GM12878 (cell line): Measurements from ENCODE around the gene RNF150. TPM values are rescaled to one million over a fixed set of nuclear protein-coding genes. Genes with fewer than 3 reads are reported as not detected.

Experiments used
- ATAC-seq: fragments of 200-7000 bp; cut with Tn5 transposase; 3 replicates; pipeline ENCODE4 v1.9.1; 2020; ENCODE audit warnings: mild to moderate bottlenecking, moderate library complexity
- BruUV-seq: library from RNA; stranded (reverse); fragments of 400-500 nt; replicated peaks from 2 replicates; lab custom pipeline; 2021; lab: Mats Ljungman, UMichigan
- CTCF ChIA-PET: fragments of 300-600 bp; sonication (Branson Sonifier 250); formaldehyde crosslinking; extraction: SDS; loops from one replicate; lab custom pipeline; 2021; ENCODE audit warnings: inconsistent platforms; lab: Yijun Ruan, JAX
- POLR2A ChIA-PET: fragments of 350-600 bp; formaldehyde crosslinking; extraction: SDS; loops from one replicate; lab custom pipeline; 2021; ENCODE audit warnings: inconsistent platforms; lab: Charles Lee
- RAD21 ChIA-PET: fragments of 300-600 bp; sonication (Branson Sonifier 250); formaldehyde crosslinking; loops from one replicate; lab custom pipeline; 2023; ENCODE audit warnings: antibody characterized with exemption; ENCODE audit not compliant: unreplicated experiment; lab: Charles Lee
- SMC1A ChIA-PET: fragments of 300-600 bp; sonication (Branson Sonifier 250); formaldehyde crosslinking; loops from one replicate; lab custom pipeline; 2023; ENCODE audit not compliant: unreplicated experiment, uncharacterized antibody; lab: Charles Lee
- DNase-seq: peaks from one replicate; pipeline ENCODE4 v3.0.0-alpha.2; 2011; ENCODE audit warnings: low read depth, low spot score
- FAIRE-seq: peaks from 3 replicates; lab custom pipeline; 2011; peaks lifted over from hg19 to GRCh38; lab: Jason Lieb, UNC
- H2AFZ ChIP-seq: 2 replicates; pipeline ENCODE4 v1.6.0; 2011; ENCODE audit warnings: low read depth, low read length, control low read depth; ENCODE audit not compliant: control insufficient read depth
- H3K27ac ChIP-seq: 2 replicates; pipeline ENCODE4 v1.5.1; 2011; ENCODE audit warnings: control low read depth; ENCODE audit not compliant: control insufficient read depth, insufficient read depth
- H3K27me3 ChIP-seq, 2 experiments: replicated peaks in 1 of 2; 2 replicates each; pipeline versions ENCODE4 v1.6.0 to v1.6.1; 2011; ENCODE audit warnings: low read length in 1 of 2; ENCODE audit not compliant: control insufficient read depth in 2 of 2, insufficient read depth in 2 of 2
- H3K36me3 ChIP-seq, 2 experiments: 2 replicates each; pipeline ENCODE4 v1.5.1; 2011; ENCODE audit warnings: low read length in 1 of 2; ENCODE audit not compliant: control insufficient read depth in 2 of 2, insufficient read depth in 2 of 2
- H3K4me1 ChIP-seq: 2 replicates; pipeline ENCODE4 v1.6.1; 2011; ENCODE audit warnings: mild to moderate bottlenecking, low read length, moderate library complexity, mixed read lengths; ENCODE audit not compliant: control insufficient read depth, insufficient read depth
- H3K4me2 ChIP-seq: 2 replicates; pipeline ENCODE4 v1.6.0; 2011; ENCODE audit warnings: control low read depth; ENCODE audit not compliant: control insufficient read depth, insufficient read depth
- H3K4me3 ChIP-seq: fragments of 200-600 bp; sonication (generic); 2 replicates; pipeline ENCODE4 v1.5.1; 2016
- H3K79me2 ChIP-seq: 2 replicates; pipeline ENCODE4 v1.6.0; 2011; ENCODE audit warnings: low read length; ENCODE audit not compliant: control insufficient read depth, insufficient read depth
- H3K9ac ChIP-seq: 2 replicates; pipeline ENCODE4 v1.8.0; 2011; ENCODE audit warnings: low read length, control low read depth, mixed read lengths; ENCODE audit not compliant: control insufficient read depth, insufficient read depth
- H3K9me3 ChIP-seq: replicated peaks from 3 replicates; pipeline ENCODE4 v1.5.1; 2011; ENCODE audit warnings: mild to moderate bottlenecking, low read length; ENCODE audit not compliant: control insufficient read depth, insufficient read depth
- H4K20me1 ChIP-seq: 2 replicates; pipeline ENCODE4 v1.6.0; 2011; ENCODE audit not compliant: control insufficient read depth, insufficient read depth
- EZH2 ChIP-seq: IDR thresholded peaks from 2 replicates; pipeline ENCODE4 v1.6.1; 2012; ENCODE audit warnings: low read depth, mild to moderate bottlenecking, control low read depth, inconsistent platforms, low read length, borderline replicate concordance; ENCODE audit not compliant: control insufficient read depth
- GATAD2B ChIP-seq: fragments of 450-650 bp; conservative IDR thresholded peaks from 2 replicates; pipeline ENCODE4 v1.6.1; 2017; ENCODE audit warnings: low read depth, mild to moderate bottlenecking, moderate library complexity
- HCFC1 ChIP-seq: fragments of 150-350 bp; IDR thresholded peaks from 2 replicates; pipeline ENCODE4 v1.6.1; 2014; ENCODE audit warnings: low read length
- JUNB ChIP-seq: IDR thresholded peaks from 2 replicates; pipeline ENCODE4 v1.6.1; 2016; ENCODE audit warnings: antibody characterized with exemption, mild to moderate bottlenecking
- JUND ChIP-seq: IDR thresholded peaks from 2 replicates; pipeline ENCODE4 v1.6.1; 2012; ENCODE audit warnings: low read depth, mild to moderate bottlenecking, low read length, improper control_type of control experiment, moderate library complexity
- NFYB ChIP-seq: IDR thresholded peaks from 2 replicates; pipeline ENCODE4 v1.6.1; 2011; ENCODE audit warnings: low read depth, mild to moderate bottlenecking, low read length, improper control_type of control experiment, moderate library complexity; ENCODE audit not compliant: insufficient read depth
- NR2F1 ChIP-seq: fragments of 450-650 bp; conservative IDR thresholded peaks from 2 replicates; pipeline ENCODE4 v1.6.1; 2017; ENCODE audit warnings: mild to moderate bottlenecking
- PBX3 ChIP-seq: IDR thresholded peaks from 2 replicates; pipeline ENCODE4 v1.6.1; 2011; ENCODE audit warnings: mild to moderate bottlenecking, low read depth, low read length, moderate library complexity; ENCODE audit not compliant: insufficient replicate concordance
- PML ChIP-seq: IDR thresholded peaks from 2 replicates; pipeline ENCODE4 v1.6.1; 2012; ENCODE audit warnings: low read length, inconsistent platforms
- POLR2AphosphoS2 ChIP-seq: IDR thresholded peaks from 2 replicates; pipeline ENCODE4 v1.6.1; 2011; ENCODE audit warnings: low read depth, mild to moderate bottlenecking, low read length, improper control_type of control experiment, moderate library complexity
- RAD21 ChIP-seq: IDR thresholded peaks from 2 replicates; pipeline ENCODE4 v1.6.1; 2011; ENCODE audit warnings: mild to moderate bottlenecking, low read depth, low read length, moderate library complexity; ENCODE audit not compliant: insufficient read depth
- RFX5 ChIP-seq: IDR thresholded peaks from 2 replicates; pipeline ENCODE4 v1.6.1; 2011; ENCODE audit warnings: low read depth, low read length, improper control_type of control experiment
- ZBTB40 ChIP-seq: fragments of 450-650 bp; IDR thresholded peaks from 2 replicates; pipeline ENCODE4 v1.6.1; 2016; ENCODE audit warnings: mild to moderate bottlenecking, moderate library complexity, borderline replicate concordance
- WGBS: methylation state at CpG from one replicate; pipeline ENCODE4 v1.1.6; 2016; ENCODE audit warnings: low lambda C conversion rate; ENCODE audit not compliant: insufficient replicate concordance, insufficient coverage; ENCODE audit errors: missing lambda C conversion rate; 5-methylcytosine and 5-hydroxymethylcytosine counted together
- in situ Hi-C: fragments of 300-500 bp; cut with MboI; formaldehyde crosslinking; loops from 9 replicates; pipeline ENCODE4 v1.14.3; 2018; ENCODE audit warnings: mixed read lengths
- intact Hi-C: fragments of 100-400 bp; cut with micrococcal nuclease; formaldehyde crosslinking; loops from one replicate; pipeline ENCODE4 v1.14.2; 2022; ENCODE audit not compliant: unreplicated experiment
- polyA plus RNA-seq, 11 experiments: library from polyadenylated mRNA; depleted of rRNA in 4 of 11; unstranded in 6 of 11; stranded (reverse) in 5 of 11; fragments of >200 nt; fragmentation: Nextera tagmentation in 4 of 11; fragmentation: Illumina TruSeq in 1 of 11; extraction: Ambion mirVana in 4 of 11; extraction: Trizol in 1 of 11; gene quantifications; 1 replicate in 1 of 11; 2 replicates in 10 of 11; pipeline versions ENCODE4 v1.2.1 to v1.2.3, GENCODE V29; 2011 to 2016; ENCODE audit warnings: inconsistent platforms in 2 of 11, missing spikeins in 2 of 11, low read depth in 1 of 11
- total RNA-seq, 4 experiments: library from RNA; depleted of rRNA in 3 of 4; stranded (reverse); fragments of >200 nt in 3 of 4; fragmentation: Illumina TruSeq in 1 of 4; extraction: Trizol in 1 of 4; gene quantifications; 2 replicates each; pipeline versions ENCODE4 v1.2.1 to v1.2.3, GENCODE V29; 2013 to 2021

The RNF150 gene
- total and polyA plus RNA-seq, 10 of the 15 experiments (the other 5 are each of a cell fraction or from before 2014, with no cell fraction given), result 0.01 to 2.3 (median 0.04) TPM; not detected in 6

GRCh38 chr4:141081921-141082395, 51.3 kb downstream of the RNF150 start:
- in situ Hi-C loops, result no loop called here
- FAIRE-seq (no peak), ATAC-seq (no peak), DNase-seq (no peak)
- no peak overlapping the region for H3K27ac ChIP-seq
- no peak overlapping the region for H3K9ac ChIP-seq
- no peaks in the 10 kb centered on the region for H3K79me2 ChIP-seq
- H3K36me3 ChIP-seq, result no peaks in the 10 kb centered on the region
- intact Hi-C loops, result no loop called here
- SMC1A ChIA-PET, result no interaction called here
- RAD21 ChIA-PET, result no interaction called here
- H3K4me3 ChIP-seq, result no peak overlapping the region
- no peaks in the 10 kb centered on the region for H3K9me3 ChIP-seq
- POLR2A ChIA-PET, result no interaction called here
- no peaks in the 10 kb centered on the region; a peak in 1 of 4 replicates for H3K27me3 ChIP-seq
- no peak overlapping the region for H2AFZ ChIP-seq
- BruUV-seq, result no TSS peak
- H4K20me1 ChIP-seq, result no peaks in the 10 kb centered on the region
- CTCF ChIA-PET, result no interaction called here
- no peaks in the 10 kb centered on the region for H3K4me1 ChIP-seq
- no peak overlapping the region for H3K4me2 ChIP-seq
- TF ChIP-seq POLR2AphosphoS2, result no peak
- no peak for TF ChIP-seq PML
- TF ChIP-seq EZH2, result no peak
- no peak for TF ChIP-seq JUND
- no peak for TF ChIP-seq RFX5
- TF ChIP-seq RAD21, result no peak
- TF ChIP-seq JUNB, result no peak
- TF ChIP-seq NR2F1, result no peak
- TF ChIP-seq HCFC1, result no peak
- no peak for TF ChIP-seq GATAD2B
- no peak for TF ChIP-seq PBX3
- TF ChIP-seq NFYB, result no peak
- no peak for TF ChIP-seq ZBTB40
- 38% methylated on average over 9 of the region's 9 CpGs for WGBS
